ENCODE data around the gene AKT3. TPM values are rescaled to one million over a fixed set of nuclear protein-coding genes. Genes with fewer than 3 reads are reported as not detected.
A peak's percentile ranks its signal among the peaks of the same experiment; 100 is the strongest.

AKT3 gene
- total RNA-seq, 1 experiment from 2014 or later: 31.9 TPM

- H3K27me3 Mint-ChIP-seq (ENCODE audit: insufficient read depth, unreplicated experiment): no peaks in the 10 kb centered on the region
- H3K4me1 Mint-ChIP-seq (ENCODE audit: insufficient read depth, unreplicated experiment): peaks cover 8% of the 10 kb centered on the region
- H3K4me3 Mint-ChIP-seq (ENCODE audit: unreplicated experiment): no peak overlapping the region
- POLR2A ChIA-PET: interaction anchor here (0.5 to 2.6 kb wide), 3 partner anchors 11 to 799 kb away, joined by 4 to 7 read pairs (median 4); no protein-coding TSS in a partner anchor
- TF ChIP-seq, protein P1, sequence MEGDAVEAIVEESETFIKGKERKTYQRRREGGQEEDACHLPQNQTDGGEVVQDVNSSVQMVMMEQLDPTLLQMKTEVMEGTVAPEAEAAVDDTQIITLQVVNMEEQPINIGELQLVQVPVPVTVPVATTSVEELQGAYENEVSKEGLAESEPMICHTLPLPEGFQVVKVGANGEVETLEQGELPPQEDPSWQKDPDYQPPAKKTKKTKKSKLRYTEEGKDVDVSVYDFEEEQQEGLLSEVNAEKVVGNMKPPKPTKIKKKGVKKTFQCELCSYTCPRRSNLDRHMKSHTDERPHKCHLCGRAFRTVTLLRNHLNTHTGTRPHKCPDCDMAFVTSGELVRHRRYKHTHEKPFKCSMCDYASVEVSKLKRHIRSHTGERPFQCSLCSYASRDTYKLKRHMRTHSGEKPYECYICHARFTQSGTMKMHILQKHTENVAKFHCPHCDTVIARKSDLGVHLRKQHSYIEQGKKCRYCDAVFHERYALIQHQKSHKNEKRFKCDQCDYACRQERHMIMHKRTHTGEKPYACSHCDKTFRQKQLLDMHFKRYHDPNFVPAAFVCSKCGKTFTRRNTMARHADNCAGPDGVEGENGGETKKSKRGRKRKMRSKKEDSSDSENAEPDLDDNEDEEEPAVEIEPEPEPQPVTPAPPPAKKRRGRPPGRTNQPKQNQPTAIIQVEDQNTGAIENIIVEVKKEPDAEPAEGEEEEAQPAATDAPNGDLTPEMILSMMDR (IDR thresholded peaks at IDR 0.05; ENCODE audit: unreplicated experiment): no peak
- BruUV-seq (replicated peaks): no TSS peak
- CTCF ChIA-PET: interaction anchor here (0.6 kb wide), 1 partner anchor 825 kb away, joined by 3 read pairs; no protein-coding TSS in a partner anchor
- no peaks in the 10 kb centered on the region for H3K9me3 Mint-ChIP-seq (ENCODE audit: unreplicated experiment)
- H3K27ac Mint-ChIP-seq (ENCODE audit: low read depth, unreplicated experiment): peak overlapping the region; percentile 47
- no peak for DNase-seq (ENCODE audit: unreplicated experiment)
- intact Hi-C loops (cut with micrococcal nuclease): no loop called here
- H3K36me3 Mint-ChIP-seq (ENCODE audit: insufficient read depth, unreplicated experiment): peaks cover 20% of the 10 kb centered on the region
Measured at GRCh38 chr1:243447844-243448243, 402.2 kb downstream of the AKT3 start.

- CTCF ChIA-PET: interaction anchor here (0.6 kb wide), 2 partner anchors 826 to 1349 kb away, joined by 3 read pairs; no protein-coding TSS in a partner anchor
- intact Hi-C loops (cut with micrococcal nuclease): no loop called here
- no peaks in the 10 kb centered on the region for H3K9me3 Mint-ChIP-seq (ENCODE audit: unreplicated experiment)
- no TSS peak for BruUV-seq (replicated peaks)
- TF ChIP-seq, protein P1 (IDR thresholded peaks at IDR 0.05; ENCODE audit: unreplicated experiment): no peak
- H3K4me3 Mint-ChIP-seq (ENCODE audit: unreplicated experiment): no peak overlapping the region
- peaks cover 17% of the 10 kb centered on the region for H3K36me3 Mint-ChIP-seq (ENCODE audit: insufficient read depth, unreplicated experiment)
- no peaks in the 10 kb centered on the region for H3K27me3 Mint-ChIP-seq (ENCODE audit: insufficient read depth, unreplicated experiment)
- POLR2A ChIA-PET: interaction anchor here (1.1 to 2.6 kb wide), 2 partner anchors 11 to 12 kb away, joined by 4 to 7 read pairs; no protein-coding TSS in a partner anchor
- peak overlapping the region; percentile 64 for H3K27ac Mint-ChIP-seq (ENCODE audit: low read depth, unreplicated experiment)
- H3K4me1 Mint-ChIP-seq (ENCODE audit: insufficient read depth, unreplicated experiment): peaks cover 8% of the 10 kb centered on the region
- peak; percentile 81 for DNase-seq (ENCODE audit: unreplicated experiment)
Measured at GRCh38 chr1:243447347-243447746, 402.7 kb downstream of the AKT3 start.

DNA sequence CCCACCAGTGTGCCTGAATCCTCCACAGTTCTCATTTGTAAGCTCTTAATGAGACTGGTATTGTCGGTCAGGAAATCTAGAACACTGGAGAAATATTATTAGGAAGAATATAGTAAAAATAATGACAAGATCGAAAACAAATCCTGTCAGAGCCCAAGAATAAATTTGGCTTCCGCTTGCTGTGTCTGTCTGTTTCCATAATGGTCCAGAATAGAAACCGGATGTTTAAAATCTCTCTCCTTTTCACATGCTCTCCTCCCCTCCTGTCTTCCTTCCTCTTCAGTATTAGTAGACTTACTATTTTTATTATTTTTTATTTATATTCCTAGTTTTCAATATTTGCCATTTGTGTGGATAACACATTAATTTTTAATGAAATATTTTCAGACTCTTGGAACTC is 406.5 kb downstream of the AKT3 start:
- no peaks in the 10 kb centered on the region for H3K9me3 Mint-ChIP-seq (ENCODE audit: unreplicated experiment)

GRCh38 chr1:243441601-243442000 is 408.4 kb downstream of the AKT3 start:
- H3K4me3 Mint-ChIP-seq (ENCODE audit: unreplicated experiment): no peak overlapping the region
- H3K27me3 Mint-ChIP-seq (ENCODE audit: insufficient read depth, unreplicated experiment): no peaks in the 10 kb centered on the region
- BruUV-seq (replicated peaks): no TSS peak
- CTCF ChIA-PET: no interaction called here
- TF ChIP-seq, protein P1 (IDR thresholded peaks at IDR 0.05; ENCODE audit: unreplicated experiment): no peak
- POLR2A ChIA-PET: interaction anchor here (0.7 to 1.2 kb wide), 2 partner anchors 15 to 205 kb away, joined by 3 to 4 read pairs; no protein-coding TSS in a partner anchor
- peaks cover 6% of the 10 kb centered on the region for H3K4me1 Mint-ChIP-seq (ENCODE audit: insufficient read depth, unreplicated experiment)
- peaks cover 11% of the 10 kb centered on the region for H3K36me3 Mint-ChIP-seq (ENCODE audit: insufficient read depth, unreplicated experiment)
- H3K9me3 Mint-ChIP-seq (ENCODE audit: unreplicated experiment): no peaks in the 10 kb centered on the region
- no peak for DNase-seq (ENCODE audit: unreplicated experiment)
- intact Hi-C loops (cut with micrococcal nuclease): no loop called here
- H3K27ac Mint-ChIP-seq (ENCODE audit: low read depth, unreplicated experiment): no peak overlapping the region

More for the DNA sequence above, 406.5 kb downstream of the AKT3 start:
- ChIA-PET CTCF (interaction anchor here (1.0 to 1.3 kb wide), 2 partner anchors 12 to 40 kb away, joined by 3 to 4 read pairs; no protein-coding TSS in a partner anchor), POLR2A (interaction anchor here (0.6 to 1.7 kb wide), 2 partner anchors 18 to 36 kb away, joined by 3 to 5 read pairs; no protein-coding TSS in a partner anchor)
- H3K27me3 Mint-ChIP-seq (ENCODE audit: insufficient read depth, unreplicated experiment): no peaks in the 10 kb centered on the region
- no peak for DNase-seq (ENCODE audit: unreplicated experiment)
- peaks cover 12% of the 10 kb centered on the region for H3K36me3 Mint-ChIP-seq (ENCODE audit: insufficient read depth, unreplicated experiment)
- no peak overlapping the region for H3K4me3 Mint-ChIP-seq (ENCODE audit: unreplicated experiment)
- no TSS peak for BruUV-seq (replicated peaks)
- H3K27ac Mint-ChIP-seq (ENCODE audit: low read depth, unreplicated experiment): no peak overlapping the region
- intact Hi-C loops (cut with micrococcal nuclease): no loop called here
- peaks cover 13% of the 10 kb centered on the region for H3K4me1 Mint-ChIP-seq (ENCODE audit: insufficient read depth, unreplicated experiment)
- TF ChIP-seq, protein P1 (IDR thresholded peaks at IDR 0.05; ENCODE audit: unreplicated experiment): no peak

All from MCF 10A (cell line).